Measurements from ENCODE around the gene ALPP. TPM values are rescaled to one million over a fixed set of nuclear protein-coding genes. Genes with fewer than 3 reads are reported as not detected.

The ALPP gene
- total RNA-seq, 2 experiments from 2014 or later, result not detected

DNA sequence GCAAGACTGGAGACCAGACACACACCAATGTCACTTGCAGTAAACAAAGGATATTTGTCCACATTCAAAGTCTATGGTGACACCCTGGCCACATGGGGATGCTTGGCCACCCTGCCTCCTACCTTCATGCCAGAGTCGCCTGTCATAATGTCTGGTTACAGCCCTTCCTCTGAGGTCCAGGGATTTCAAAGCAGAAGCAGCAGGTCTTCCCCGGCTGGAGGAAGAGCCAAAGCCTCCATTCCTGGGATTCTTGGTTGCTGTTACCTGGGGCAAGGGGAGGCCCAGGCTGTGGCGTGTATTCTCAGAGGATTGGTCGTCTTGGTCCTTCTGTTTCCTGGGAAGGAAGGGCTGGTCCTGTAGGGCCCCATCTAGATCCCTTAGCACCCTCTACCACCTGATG lies 2.3 kb upstream of the ALPP start:
- CTCF ChIA-PET, result no interaction called here
- H3K27ac Mint-ChIP-seq, result no peak overlapping the region

GRCh38 chr2:232376713-232377112 lies 1.8 kb upstream of the ALPP start:
- Histone ChIP-seq H3K36me3 (ENCODE audit: insufficient read depth, low read length) (no peaks in the 10 kb centered on the region), H3K27ac (ENCODE audit: low read depth in 1 of 2, low read length in 2 of 2) (no peak overlapping the region), H3K4me3 (ENCODE audit: low read length) (no peak overlapping the region), H3K9me3 (ENCODE audit: control insufficient read depth in 1 of 2, insufficient read depth in 1 of 2, low read length in 2 of 2) (peaks cover 0 to under 1% of the 10 kb centered on the region in 2 experiments), H3K4me1 (ENCODE audit: insufficient read depth, low read length) (peaks cover 3% of the 10 kb centered on the region), H3K27me3 (ENCODE audit: control insufficient read depth in 1 of 2, insufficient read depth in 2 of 2, low read length in 2 of 2) (peaks cover 1 to 2% of the 10 kb centered on the region in 2 experiments)
- POLR2A ChIA-PET, result no interaction called here
- Mint-ChIP-seq H3K4me1 (ENCODE audit: low read depth) (no peaks in the 10 kb centered on the region), H3K36me3 (ENCODE audit: low read depth) (no peaks in the 10 kb centered on the region), H3K9me3 (no peaks in the 10 kb centered on the region), H3K27me3 (peaks cover under 1% of the 10 kb centered on the region), H3K4me3 (no peak overlapping the region), H3K27ac (no peak overlapping the region)
- no peak for ATAC-seq (ENCODE audit: poor library complexity)
- no peak for TF ChIP-seq CTCF (IDR thresholded peaks at IDR 0.05)
- no peak for DNase-seq
- CTCF ChIA-PET, result no interaction called here
- intact Hi-C loops (cut with DNase I, micrococcal nuclease), result no loop called here

More for the DNA sequence above, 2.3 kb upstream of the ALPP start:
- H3K9me3 Mint-ChIP-seq, result no peaks in the 10 kb centered on the region
- peaks cover 2% of the 10 kb centered on the region for H3K4me1 ChIP-seq (ENCODE audit: insufficient read depth, low read length)
- no peaks in the 10 kb centered on the region for H3K36me3 Mint-ChIP-seq (ENCODE audit: low read depth)
- H3K36me3 ChIP-seq (ENCODE audit: insufficient read depth, low read length), result no peaks in the 10 kb centered on the region
- POLR2A ChIA-PET, result no interaction called here
- intact Hi-C loops (cut with DNase I, micrococcal nuclease), result no loop called here
- ATAC-seq (ENCODE audit: poor library complexity), result no peak
- no peaks in the 10 kb centered on the region for H3K27me3 ChIP-seq (ENCODE audit: control insufficient read depth in 1 of 2, insufficient read depth in 2 of 2, low read length in 2 of 2)
- no peaks in the 10 kb centered on the region for H3K4me1 Mint-ChIP-seq (ENCODE audit: low read depth)
- TF ChIP-seq CTCF (IDR thresholded peaks at IDR 0.05), result no peak
- no peak overlapping the region for H3K4me3 ChIP-seq (ENCODE audit: low read length)
- H3K4me3 Mint-ChIP-seq, result no peak overlapping the region
- H3K27ac ChIP-seq (ENCODE audit: low read depth in 1 of 2, low read length in 2 of 2), result no peak overlapping the region
- H3K9me3 ChIP-seq (ENCODE audit: control insufficient read depth in 1 of 2, insufficient read depth in 1 of 2, low read length in 2 of 2), result no peaks in the 10 kb centered on the region
- no peak for DNase-seq
- H3K27me3 Mint-ChIP-seq, result no peaks in the 10 kb centered on the region

GRCh38 chr2:232377319-232377718 lies 1.2 kb upstream of the ALPP start:
- CTCF ChIA-PET, result no interaction called here
- DNase-seq (no peak), ATAC-seq (ENCODE audit: poor library complexity) (no peak)
- Histone ChIP-seq H3K9me3 (ENCODE audit: control insufficient read depth in 1 of 2, insufficient read depth in 1 of 2, low read length in 2 of 2) (peaks cover 0 to 6% of the 10 kb centered on the region in 2 experiments), H3K36me3 (ENCODE audit: insufficient read depth, low read length) (no peaks in the 10 kb centered on the region), H3K27ac (ENCODE audit: low read depth in 1 of 2, low read length in 2 of 2) (no peak overlapping the region), H3K4me1 (ENCODE audit: insufficient read depth, low read length) (peaks cover 3% of the 10 kb centered on the region), H3K4me3 (ENCODE audit: low read length) (no peak overlapping the region), H3K27me3 (ENCODE audit: control insufficient read depth in 1 of 2, insufficient read depth in 2 of 2, low read length in 2 of 2) (peaks cover 6 to 8% of the 10 kb centered on the region in 2 experiments)
- POLR2A ChIA-PET, result no interaction called here
- peaks cover 7% of the 10 kb centered on the region for H3K27me3 Mint-ChIP-seq
- H3K9me3 Mint-ChIP-seq, result no peaks in the 10 kb centered on the region
- no peaks in the 10 kb centered on the region for H3K36me3 Mint-ChIP-seq (ENCODE audit: low read depth)
- H3K4me3 Mint-ChIP-seq, result no peak overlapping the region
- intact Hi-C loops (cut with DNase I, micrococcal nuclease), result no loop called here
- no peak overlapping the region for H3K27ac Mint-ChIP-seq
- H3K4me1 Mint-ChIP-seq (ENCODE audit: low read depth), result no peaks in the 10 kb centered on the region
- TF ChIP-seq CTCF (IDR thresholded peaks at IDR 0.05), result no peak

Measured in CD4-positive, alpha-beta T cell (primary cell).